ENCODE results near the gene RPL7A.
"Not testable (repeated sequence)": the region's sequence is repeated elsewhere in the genome, so short reads cannot be mapped to it uniquely, and the experiment has no call there.

Gene RPL7A

DNA sequence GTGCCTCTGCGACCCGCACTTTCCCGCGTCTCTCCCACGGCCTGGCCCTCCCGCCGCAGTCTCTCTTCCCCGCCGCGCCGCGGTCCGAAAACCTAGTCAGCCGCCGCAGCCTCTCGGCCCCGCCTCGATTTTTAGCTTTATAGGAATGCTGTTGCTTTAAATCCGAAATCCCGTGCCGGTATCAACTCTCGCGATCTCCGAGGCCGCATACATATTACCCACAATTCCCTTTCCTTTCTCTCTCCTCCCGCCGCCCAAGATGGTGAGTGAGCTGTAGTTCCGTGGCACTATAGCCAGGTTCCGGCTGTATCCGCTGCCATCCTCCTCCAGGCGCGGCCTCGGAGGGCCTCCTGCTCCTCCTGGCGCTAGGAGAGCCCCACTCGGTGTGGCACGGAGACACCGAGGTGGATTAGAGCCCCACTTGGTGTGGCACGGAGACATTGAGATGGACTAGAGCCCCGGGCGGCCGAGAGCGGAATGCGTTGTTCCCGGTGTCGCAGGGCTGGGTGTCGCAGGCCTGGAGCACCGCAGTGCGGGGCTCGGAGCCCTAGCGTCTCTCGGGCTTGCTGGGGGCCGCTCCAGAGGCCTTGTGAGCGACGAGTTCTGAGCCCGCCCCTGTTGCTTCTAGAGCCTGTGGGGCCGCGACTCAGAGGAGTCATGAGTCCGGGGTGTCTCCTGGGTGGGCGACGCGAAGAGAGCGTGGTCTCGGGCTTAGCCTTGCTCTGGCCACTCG lies at the start of gene RPL7A, which contains the start of gene MED22:
TSS of gene RPL7A (plus strand) at position 234 of the 733 bp plus-strand sequence. CDS start at position 260, 26 bp downstream.
TSS of gene MED22 (minus strand) at position 147 of the 733 bp plus-strand sequence. CDS start 1,469 bp downstream, outside the sequence.
- peaks cover 77% of the 10 kb centered on the region for H3K36me3 ChIP-seq

DNA sequence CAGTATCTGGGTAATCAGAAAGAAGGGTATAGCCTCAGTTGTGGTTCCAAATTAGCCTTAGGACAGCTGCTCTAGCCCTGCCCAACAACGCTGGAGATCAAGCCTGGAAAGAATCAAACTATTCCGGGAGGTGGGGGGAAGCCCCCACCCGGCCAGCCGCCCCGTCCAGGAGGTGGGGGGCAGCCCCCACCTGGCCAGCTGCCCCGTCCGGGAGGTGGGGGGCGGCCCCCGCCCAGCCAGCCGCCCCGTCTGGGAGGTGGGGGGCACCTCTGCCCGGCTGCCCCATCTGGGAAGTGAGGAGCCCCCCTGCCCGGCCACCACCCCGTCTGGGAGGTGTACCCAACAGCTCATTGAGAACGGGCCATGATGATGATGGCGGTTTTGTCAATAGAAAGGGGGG lies 48.0 kb upstream of the RPL7A start:
- H4K20me1 ChIP-seq, H3K27ac ChIP-seq, H3K36me3 ChIP-seq, H3K4me1 ChIP-seq, H3K9me3 ChIP-seq, H3K4me2 ChIP-seq, H3K4me3 ChIP-seq, H3K27me3 ChIP-seq, H3K9ac ChIP-seq: not testable (repeated sequence)

More for the DNA sequence above, at the start of gene RPL7A, which contains the start of gene MED22:
- no peaks in the 10 kb centered on the region for H3K27me3 ChIP-seq
- H3K9me3 ChIP-seq = no peaks in the 10 kb centered on the region
- H3K4me1 ChIP-seq = peaks cover 66% of the 10 kb centered on the region
- H3K27ac ChIP-seq = peak within 1 kb of the TSS; percentile 100
- TF ChIP-seq Cebpa-rat (IDR thresholded peaks at IDR 0.05) = no peak
- peaks cover 73% of the 10 kb centered on the region for H4K20me1 ChIP-seq
- H3K4me2 ChIP-seq = peak within 1 kb of the TSS; percentile 97
- H3K4me3 ChIP-seq = peak within 1 kb of the TSS; percentile 98
- H3K9ac ChIP-seq = peak within 1 kb of the TSS; percentile 100

- Histone ChIP-seq H3K4me1 (peaks cover 3% of the 10 kb centered on the region), H3K4me3 (no peak overlapping the region), H3K9me3 (no peaks in the 10 kb centered on the region), H3K9ac (no peak overlapping the region), H3K27ac (no peak overlapping the region), H3K4me2 (no peak overlapping the region), H3K36me3 (no peaks in the 10 kb centered on the region), H4K20me1 (no peaks in the 10 kb centered on the region), H3K27me3 (no peaks in the 10 kb centered on the region)
- no peak for TF ChIP-seq Cebpa-rat (IDR thresholded peaks at IDR 0.05)
These were observed 46.5 kb upstream of the RPL7A start for GRCh38 chr9:133301253-133302230.

- Histone ChIP-seq H3K27ac (no peak overlapping the region), H3K9me3 (no peaks in the 10 kb centered on the region), H3K4me2 (no peak overlapping the region), H3K4me3 (no peak overlapping the region), H3K9ac (no peak overlapping the region), H3K36me3 (no peaks in the 10 kb centered on the region), H4K20me1 (no peaks in the 10 kb centered on the region), H3K4me1 (peaks cover 6% of the 10 kb centered on the region), H3K27me3 (no peaks in the 10 kb centered on the region)
- no peak for TF ChIP-seq Cebpa-rat (IDR thresholded peaks at IDR 0.05)
These were observed 44.5 kb upstream of the RPL7A start for GRCh38 chr9:133303266-133304157.

DNA sequence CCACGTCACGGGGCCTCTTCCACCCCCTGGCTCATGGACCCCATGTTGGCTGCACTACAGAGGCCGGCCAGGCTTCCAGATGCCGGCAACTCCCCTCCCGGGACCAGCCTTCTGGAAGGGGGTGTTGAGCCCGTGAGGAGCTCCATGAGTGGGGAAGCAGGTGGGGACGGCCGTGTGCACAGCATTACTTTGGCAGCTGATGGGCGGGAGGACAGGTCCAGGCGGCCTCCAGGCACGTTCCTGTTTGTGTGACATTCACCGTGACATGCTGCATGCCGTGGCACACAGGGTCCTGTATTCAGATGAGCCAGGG lies 43.9 kb upstream of the RPL7A start:
- no peak overlapping the region for H3K9ac ChIP-seq
- TF ChIP-seq Cebpa-rat (IDR thresholded peaks at IDR 0.05) = no peak

DNA sequence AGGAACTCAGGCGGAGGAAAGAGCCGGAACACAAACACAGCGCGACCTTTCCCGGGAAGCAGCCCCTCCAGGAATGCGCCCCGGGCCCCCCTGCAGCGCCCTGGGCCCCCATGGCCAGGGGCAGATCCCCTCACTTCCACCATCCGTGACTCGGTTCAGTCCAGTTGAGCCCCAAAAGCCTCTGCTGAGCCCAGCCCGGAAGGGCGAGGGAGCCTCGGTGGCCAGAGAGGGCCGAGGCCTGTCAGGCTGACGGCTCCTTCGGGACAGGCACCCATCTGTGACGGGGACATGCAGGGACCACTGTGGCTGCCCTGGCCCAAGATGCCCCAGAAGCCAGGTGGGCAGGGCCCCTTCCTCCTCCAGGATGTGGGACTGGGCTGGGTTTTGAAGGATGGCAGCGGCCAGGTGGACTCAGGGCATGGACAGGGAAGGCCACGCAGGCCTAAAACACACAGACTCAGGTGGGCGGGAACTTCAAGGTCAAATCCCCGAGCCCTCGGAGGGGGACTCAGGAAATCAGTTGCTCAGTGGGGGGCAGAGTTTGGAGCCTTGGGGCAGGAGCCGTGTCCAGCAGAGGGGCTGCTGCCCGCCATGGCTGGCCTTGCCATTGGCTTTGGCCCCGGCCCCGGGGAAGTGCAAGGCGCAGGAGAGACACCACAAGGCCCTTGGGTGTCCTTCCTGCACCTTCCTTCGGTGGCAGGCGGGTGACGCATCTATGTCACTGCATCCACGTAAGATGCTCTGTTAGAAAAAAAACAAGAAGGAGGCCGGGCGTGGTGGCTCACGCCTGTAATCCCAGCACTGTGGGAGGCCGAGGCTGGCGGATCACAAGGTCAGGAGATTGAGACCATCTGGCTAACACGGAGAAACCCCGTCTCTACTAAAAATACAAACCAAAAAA lies 43.3 kb upstream of the RPL7A start:
- TF ChIP-seq Cebpa-rat (IDR thresholded peaks at IDR 0.05) = no peak
- H3K27ac ChIP-seq = no peak overlapping the region
- H3K9ac ChIP-seq = no peak overlapping the region
- H3K4me3 ChIP-seq = no peak overlapping the region
- H3K36me3 ChIP-seq = no peaks in the 10 kb centered on the region
- H3K27me3 ChIP-seq = no peaks in the 10 kb centered on the region
- H3K9me3 ChIP-seq = no peaks in the 10 kb centered on the region
- peaks cover 6% of the 10 kb centered on the region for H3K4me1 ChIP-seq
- no peak overlapping the region for H3K4me2 ChIP-seq
- no peaks in the 10 kb centered on the region for H4K20me1 ChIP-seq

More for the DNA sequence above, 43.9 kb upstream of the RPL7A start:
- H3K36me3 ChIP-seq = no peaks in the 10 kb centered on the region
- no peaks in the 10 kb centered on the region for H4K20me1 ChIP-seq
- H3K27ac ChIP-seq = no peak overlapping the region
- H3K4me2 ChIP-seq = no peak overlapping the region
- no peaks in the 10 kb centered on the region for H3K27me3 ChIP-seq
- H3K9me3 ChIP-seq = no peaks in the 10 kb centered on the region
- H3K4me3 ChIP-seq = no peak overlapping the region
- peaks cover 6% of the 10 kb centered on the region for H3K4me1 ChIP-seq

DNA sequence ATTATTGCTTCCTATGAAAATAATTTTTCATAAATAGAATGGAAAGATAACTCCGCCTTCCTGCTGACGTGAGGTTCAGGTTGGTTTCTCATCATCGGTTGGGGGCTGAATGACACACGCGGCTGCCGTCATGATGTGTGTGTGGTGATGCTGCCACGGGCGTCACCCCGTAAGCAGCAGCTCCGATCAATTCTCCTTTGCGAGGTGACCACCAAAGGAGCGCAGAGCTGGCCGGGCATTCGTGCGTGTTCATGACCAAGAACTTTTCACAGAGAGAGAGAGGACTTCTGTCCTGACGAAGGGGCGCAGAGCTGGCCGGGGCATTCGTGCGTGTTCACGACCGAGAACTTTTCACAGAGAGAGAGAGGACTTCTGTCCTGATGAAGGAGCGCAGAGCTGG lies 42.3 kb upstream of the RPL7A start:
- Histone ChIP-seq H3K4me2 (no peak overlapping the region), H3K9ac (no peak overlapping the region), H3K27ac (no peak overlapping the region), H3K4me1 (peaks cover 6% of the 10 kb centered on the region), H4K20me1 (no peaks in the 10 kb centered on the region), H3K4me3 (no peak overlapping the region), H3K27me3 (no peaks in the 10 kb centered on the region), H3K36me3 (no peaks in the 10 kb centered on the region), H3K9me3 (no peaks in the 10 kb centered on the region)
- TF ChIP-seq Cebpa-rat (IDR thresholded peaks at IDR 0.05) = no peak

DNA sequence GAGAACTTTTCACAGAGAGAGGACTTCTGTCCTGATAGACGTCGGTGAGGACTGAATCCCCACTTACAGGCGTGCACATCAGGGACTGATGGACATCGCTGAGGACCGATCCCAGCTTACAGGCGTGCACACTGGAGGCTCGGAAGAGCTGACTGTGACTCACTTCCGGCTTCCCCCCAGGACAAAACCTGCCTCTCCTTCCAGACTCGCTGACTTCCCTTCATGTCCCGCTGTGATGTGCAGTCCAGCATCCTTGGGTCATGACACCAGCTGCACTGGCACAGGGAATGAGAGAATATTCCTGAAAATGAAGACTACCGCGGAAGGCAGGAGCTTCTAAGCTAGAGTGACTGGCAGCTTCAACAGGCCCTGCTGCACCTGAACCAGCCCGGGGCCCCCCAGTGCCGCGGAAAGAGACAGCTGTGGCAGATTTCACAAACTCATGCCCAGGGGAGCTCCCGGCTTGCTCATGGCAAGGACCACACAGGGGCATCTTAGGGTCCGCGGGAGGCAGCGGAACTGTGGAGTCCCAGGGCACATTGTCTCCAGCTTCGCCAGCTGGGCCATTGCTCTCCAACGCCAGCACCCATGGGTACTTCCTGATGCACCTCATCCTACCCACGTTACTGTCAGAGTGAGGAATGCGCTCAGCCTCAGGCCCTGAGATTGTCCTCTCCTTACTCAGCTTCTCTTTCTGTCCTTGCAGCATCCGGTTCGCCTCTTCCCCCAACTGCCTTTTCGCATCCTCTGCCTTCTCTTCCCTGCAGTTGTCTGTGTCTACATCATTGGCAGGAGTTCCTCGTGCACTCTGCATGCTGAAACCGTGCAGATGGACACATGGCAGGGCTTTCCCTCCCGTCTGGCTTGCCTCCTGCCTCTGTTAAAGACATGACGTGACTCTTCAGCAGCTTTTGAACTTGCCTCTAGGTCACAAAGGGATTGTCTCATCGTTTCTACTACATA lies 41.5 kb upstream of the RPL7A start:
- Histone ChIP-seq H3K9me3 (no peaks in the 10 kb centered on the region), H3K4me2 (no peak overlapping the region), H4K20me1 (no peaks in the 10 kb centered on the region), H3K36me3 (no peaks in the 10 kb centered on the region), H3K27me3 (no peaks in the 10 kb centered on the region), H3K4me1 (peaks cover 6% of the 10 kb centered on the region), H3K27ac (no peak overlapping the region), H3K4me3 (no peak overlapping the region), H3K9ac (no peak overlapping the region)
- TF ChIP-seq Cebpa-rat (IDR thresholded peaks at IDR 0.05) = no peak
